Eye (tissue), 1 donor: Measurements from ENCODE around the gene CHGA.

ENCODE experiments used
- DNase-seq: peaks from one replicate; pipeline ENCODE4 v3.0.0-alpha.2; 2015

Gene CHGA

GRCh38 chr14:92905667-92906066 lies 17.3 kb upstream of the CHGA start:
- no peak for DNase-seq

- DNase-seq = no peak
These were observed 16.5 kb upstream of the CHGA start for GRCh38 chr14:92906420-92906819.

GRCh38 chr14:92906823-92907222 lies 16.1 kb upstream of the CHGA start:
- no peak for DNase-seq

GRCh38 chr14:92907316-92907911 lies 15.5 kb upstream of the CHGA start:
- DNase-seq = no peak

- DNase-seq = peak; percentile 66
These were observed 8.8 kb upstream of the CHGA start for GRCh38 chr14:92914087-92914656.

GRCh38 chr14:92916201-92916600 lies 6.7 kb upstream of the CHGA start:
- no peak for DNase-seq

- no peak for DNase-seq
These were observed 5.7 kb upstream of the CHGA start for GRCh38 chr14:92917041-92917940.

- DNase-seq = no peak
These were observed 5.0 kb upstream of the CHGA start for GRCh38 chr14:92917956-92918355.

GRCh38 chr14:92920001-92920400 lies 2.9 kb upstream of the CHGA start:
- no peak for DNase-seq

GRCh38 chr14:92922155-92922735 lies 705 bp upstream of the CHGA start:
- DNase-seq = peak; percentile 21

GRCh38 chr14:92923744-92924103 lies 774 bp downstream of the CHGA start:
- DNase-seq = no peak

GRCh38 chr14:92924247-92924646 lies 1.3 kb downstream of the CHGA start:
- DNase-seq = no peak

- no peak for DNase-seq
These were observed 2.5 kb downstream of the CHGA start for GRCh38 chr14:92925446-92925845.

- no peak for DNase-seq
These were observed 3.4 kb downstream of the CHGA start for GRCh38 chr14:92926180-92926845.

GRCh38 chr14:92926931-92927330 lies 4.0 kb downstream of the CHGA start:
- DNase-seq = no peak

GRCh38 chr14:92927349-92928257 lies 4.7 kb downstream of the CHGA start:
- DNase-seq = no peak

GRCh38 chr14:92928258-92928629 lies 5.3 kb downstream of the CHGA start:
- no peak for DNase-seq

- DNase-seq = no peak
These were observed 6.2 kb downstream of the CHGA start for GRCh38 chr14:92928961-92929688.

- DNase-seq = no peak
These were observed 7.0 kb downstream of the CHGA start for GRCh38 chr14:92929689-92930608.
